Heart right ventricle (tissue), 16 donors: ENCODE results near the gene CMSS1. TPM values are rescaled to one million over a fixed set of nuclear protein-coding genes. Genes with fewer than 3 reads are reported as not detected.

Experiments
- ATAC-seq, 8 donors: fragments of 200-7000 bp; cut with Tn5 transposase; one replicate each; pipeline ENCODE4 v1.9.1; 2020; ENCODE audit warnings: mild to moderate bottlenecking in 8 of 8, moderate library complexity in 8 of 8, moderate number of reproducible peaks in 1 of 8
- DNase-seq, 2 donors: peaks; one replicate each; pipeline ENCODE4 v3.0.0-alpha.2; 2020
- H3K27ac ChIP-seq, 10 donors: fragments of 200-600 bp; sonication (generic) in 2 of 10; one replicate each; pipeline versions ENCODE4 v1.5.0 to v1.8.0; 2020 to 2022; ENCODE audit warnings: mild to moderate bottlenecking in 3 of 10
- H3K27me3 ChIP-seq, 7 donors: fragments of 200-600 bp; one replicate each; pipeline ENCODE4 v1.8.0; 2021 to 2022; ENCODE audit warnings: mild to moderate bottlenecking in 2 of 7
- H3K36me3 ChIP-seq, 9 donors: fragments of 200-600 bp; sonication (generic) in 1 of 9; one replicate each; pipeline versions ENCODE4 v1.5.0 to v1.8.0; 2020 to 2022; ENCODE audit warnings: mild to moderate bottlenecking in 2 of 9
- H3K4me1 ChIP-seq, 9 donors: fragments of 200-600 bp; sonication (generic) in 1 of 9; one replicate each; pipeline versions ENCODE4 v1.5.0 to v1.8.0; 2020 to 2022; ENCODE audit warnings: mild to moderate bottlenecking in 4 of 9
- H3K4me3 ChIP-seq, 10 donors: fragments of 200-600 bp; sonication (generic) in 2 of 10; one replicate each; pipeline versions ENCODE4 v1.5.0 to v1.8.0; 2020 to 2022; ENCODE audit warnings: mild to moderate bottlenecking in 7 of 10, moderate library complexity in 2 of 10
- H3K9me3 ChIP-seq, 11 donors: fragments of 200-600 bp in 10 of 11; sonication (generic) in 2 of 11; one replicate each; pipeline versions ENCODE4 v1.5.0 to v1.8.0; 2013 to 2022; ENCODE audit warnings: mild to moderate bottlenecking in 2 of 11, control low read depth in 1 of 11, moderate library complexity in 1 of 11
- WGBS, 2 donors: extraction: QIAGEN DNeasy Blood & Tissue Kit; methylation state at CpG; one replicate each; pipeline ENCODE4 v1.1.7; 2013; ENCODE audit warnings: inconsistent platforms in 1 of 2; 5-methylcytosine and 5-hydroxymethylcytosine counted together
- intact Hi-C, 10 donors: fragments of 100-400 bp; cut with DNase I; formaldehyde crosslinking; loops; one replicate each; pipeline versions ENCODE4 v1.11.1 to v1.14.2; 2022
- polyA plus RNA-seq, 2 donors: library from polyadenylated mRNA; stranded (reverse); fragments of 200-250 nt; gene quantifications; one replicate each; pipeline ENCODE4 v1.2.3, GENCODE V29; 2013
- total RNA-seq, 10 donors: library from RNA; stranded (reverse); fragmentation: NEBNext Ultra II Directional in 3 of 10; extraction: Animal tissue kit (Norgen Biotek cat#: 25700) in 3 of 10; gene quantifications; one replicate each; pipeline versions ENCODE4 v1.2.1 to v1.2.4, GENCODE V29; 2021 to 2023
- TF ChIP-seq, protein P1 (sequence below), 9 donors: fragments of 200-600 bp; sonication (generic) in 2 of 9; IDR thresholded peaks; one replicate each; pipeline versions ENCODE4 v1.5.0 to v1.8.0; 2021 to 2022; ENCODE audit warnings: antibody characterized with exemption in 9 of 9, mild to moderate bottlenecking in 5 of 9, moderate library complexity in 1 of 9
- donor health status: Arrhythmogenic right ventricular cardiomyopathy.
- donor health status: ischemic (EF 13 %, LVEDD 7.1; RV severe dilation, severe dysfunction).
- donor health status: healthy with polysubstance abuse.
- donor health status: DM: no; HTN: yes; CAD: no.
- donor health status: DM: no; HTN: no; CAD: no.
- donor health status: ischemic (EF 25% LVEDD 6.9; RV normal size, moderate dysfunction).
- donor health status: ischemic (EF 25% LVEDD 5.7; RV mildly dilated, moderate dysfunction).
- donor health status: healthy.
- donor health status: DM: yes; HTN: yes; CAD: no.
- donor health status: Ischemic cardiomyopathy.
- donor health status: ischemic (EF 35%, LVEDD 5.7; RV mildly dilated, moderate dysfunction).
- donor health status: nonischemic (EF 11% LVEDD 7.7; RV severe dilation, severe dysfunction).
- donor health status: DM: yes; HTN: yes; CAD: no.
- donor health status: PGD.
- donor health status: ischemic (EF 29% LVEDD 5.4; RV normal size, mild dysfunction).
- donor health status: nonischemic (EF 23%, LVEDD 6.1; RV moderate dilation, normal function).

CMSS1 gene
- total and polyA plus RNA-seq, 12 donors: 24.6 to 45.4 (median 34.6) TPM

DNA sequence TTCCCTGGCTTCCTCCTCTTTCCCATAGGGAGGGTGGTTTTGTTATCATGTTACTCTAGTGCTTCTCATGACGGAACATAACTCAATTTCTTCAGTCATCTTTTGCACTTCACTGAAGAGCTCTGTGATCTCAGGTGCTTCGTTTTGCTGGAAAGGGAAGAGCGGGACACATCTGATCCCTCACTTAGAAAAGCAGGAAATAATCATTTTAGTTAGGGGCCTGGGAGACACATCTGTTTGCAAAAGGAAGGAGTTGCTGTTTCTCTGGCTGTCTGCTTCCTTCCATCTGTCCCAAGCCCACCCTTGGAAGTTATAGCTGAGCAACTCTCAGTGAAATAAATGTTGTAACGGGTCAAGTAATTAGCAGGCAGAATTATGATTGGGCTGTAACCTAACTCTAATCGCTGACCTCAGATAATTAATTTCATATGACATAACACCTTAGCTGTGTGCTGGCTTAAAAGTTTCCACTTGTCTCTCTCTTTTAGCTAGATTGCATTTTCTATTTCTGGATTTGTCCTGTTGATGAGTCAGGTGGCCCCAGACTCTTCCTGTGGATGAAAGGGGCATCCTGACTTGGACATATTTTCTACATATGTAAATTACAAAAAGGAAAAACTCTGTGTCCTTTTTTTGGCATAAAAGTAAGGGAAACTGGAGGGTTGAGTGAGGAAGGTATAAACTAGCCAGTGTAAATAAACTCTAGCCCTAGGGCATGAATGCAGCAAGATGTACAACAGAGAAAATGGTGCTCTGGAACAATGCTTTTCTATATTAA is 307.7 kb downstream of the CMSS1 start:
- TF ChIP-seq, protein P1, sequence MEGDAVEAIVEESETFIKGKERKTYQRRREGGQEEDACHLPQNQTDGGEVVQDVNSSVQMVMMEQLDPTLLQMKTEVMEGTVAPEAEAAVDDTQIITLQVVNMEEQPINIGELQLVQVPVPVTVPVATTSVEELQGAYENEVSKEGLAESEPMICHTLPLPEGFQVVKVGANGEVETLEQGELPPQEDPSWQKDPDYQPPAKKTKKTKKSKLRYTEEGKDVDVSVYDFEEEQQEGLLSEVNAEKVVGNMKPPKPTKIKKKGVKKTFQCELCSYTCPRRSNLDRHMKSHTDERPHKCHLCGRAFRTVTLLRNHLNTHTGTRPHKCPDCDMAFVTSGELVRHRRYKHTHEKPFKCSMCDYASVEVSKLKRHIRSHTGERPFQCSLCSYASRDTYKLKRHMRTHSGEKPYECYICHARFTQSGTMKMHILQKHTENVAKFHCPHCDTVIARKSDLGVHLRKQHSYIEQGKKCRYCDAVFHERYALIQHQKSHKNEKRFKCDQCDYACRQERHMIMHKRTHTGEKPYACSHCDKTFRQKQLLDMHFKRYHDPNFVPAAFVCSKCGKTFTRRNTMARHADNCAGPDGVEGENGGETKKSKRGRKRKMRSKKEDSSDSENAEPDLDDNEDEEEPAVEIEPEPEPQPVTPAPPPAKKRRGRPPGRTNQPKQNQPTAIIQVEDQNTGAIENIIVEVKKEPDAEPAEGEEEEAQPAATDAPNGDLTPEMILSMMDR (IDR thresholded peaks at IDR 0.05): no peak
- H3K27ac ChIP-seq: peak overlapping the region in 7 of 10 donors; percentile 10 to 75 (median 63)
- H3K9me3 ChIP-seq: no peaks in the 10 kb centered on the region
- intact Hi-C loops: no loop called here
- WGBS, 2 donors: 50 to 52% methylated on average over 5 of the region's 5 CpGs
- ATAC-seq: peak in 7 of 8 donors; percentile 36 to 78 (median 65)
- H3K36me3 ChIP-seq: no peaks in the 10 kb centered on the region
- no peaks in the 10 kb centered on the region for H3K27me3 ChIP-seq
- no peak for DNase-seq
- no peak overlapping the region for H3K4me3 ChIP-seq
- H3K4me1 ChIP-seq: peaks cover 13 to 52% (median 28%) of the 10 kb centered on the region in 9 donors

DNA sequence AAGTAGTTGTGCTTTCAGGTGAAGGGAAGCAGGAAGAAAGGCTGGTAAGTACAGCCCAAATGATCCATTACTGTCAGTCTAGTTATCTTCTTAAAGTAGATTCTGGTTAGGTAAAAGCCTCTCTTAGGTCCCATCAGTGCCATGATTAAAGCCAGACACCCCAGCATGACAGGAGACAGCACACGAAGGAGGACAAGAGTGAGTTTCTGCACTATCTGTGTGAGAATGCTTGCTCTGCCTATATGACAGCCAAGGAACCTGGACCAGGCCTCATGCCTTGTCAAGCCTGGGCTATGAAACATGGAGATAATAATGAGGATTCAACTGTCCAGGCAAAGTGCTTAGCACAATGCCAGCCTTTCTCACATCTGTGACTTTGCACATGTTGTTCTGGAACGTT is 310.1 kb downstream of the CMSS1 start:
- H3K4me1 ChIP-seq: peaks cover 13 to 51% (median 28%) of the 10 kb centered on the region in 9 donors
- H3K4me3 ChIP-seq: no peak overlapping the region
- no peak for DNase-seq
- TF ChIP-seq, protein P1 (IDR thresholded peaks at IDR 0.05): no peak
- WGBS, 2 donors: 40 to 42% methylated on average over 2 of the region's 2 CpGs
- H3K27me3 ChIP-seq: no peaks in the 10 kb centered on the region
- peak overlapping the region in 5 of 10 donors; percentile 7 to 52 (median 18) for H3K27ac ChIP-seq
- no peaks in the 10 kb centered on the region for H3K9me3 ChIP-seq
- intact Hi-C loops: no loop called here
- H3K36me3 ChIP-seq: no peaks in the 10 kb centered on the region
- ATAC-seq: peak in 1 of 8 donors; percentile 59

DNA sequence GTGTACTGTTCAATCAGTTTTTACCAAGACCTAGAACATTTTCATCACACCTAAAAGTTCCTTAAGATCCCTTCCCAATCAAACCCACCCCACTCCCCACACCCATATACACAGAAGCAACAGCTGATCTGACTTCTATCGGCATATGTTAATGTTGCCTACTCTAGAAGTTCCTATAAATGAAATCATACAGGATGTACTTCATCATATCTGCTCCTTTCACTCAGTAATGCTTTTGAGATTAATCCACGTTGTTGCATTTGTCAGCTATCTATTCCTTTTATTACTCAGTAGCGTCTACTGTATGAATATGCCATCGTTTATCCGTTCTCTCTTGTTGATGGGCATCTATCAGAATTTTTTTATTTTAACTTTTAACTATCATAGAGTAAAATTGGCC is 310.9 kb downstream of the CMSS1 start:
- ATAC-seq (no peak), DNase-seq (no peak)
- intact Hi-C loops: no loop called here
- H3K4me1 ChIP-seq: peaks cover 13 to 47% (median 28%) of the 10 kb centered on the region in 9 donors
- WGBS, 2 donors: 64 to 68% methylated on average over 5 of the region's 5 CpGs
- H3K27ac ChIP-seq: no peak overlapping the region
- H3K9me3 ChIP-seq: no peaks in the 10 kb centered on the region
- no peak overlapping the region for H3K4me3 ChIP-seq
- no peaks in the 10 kb centered on the region for H3K27me3 ChIP-seq
- no peaks in the 10 kb centered on the region for H3K36me3 ChIP-seq
- TF ChIP-seq, protein P1 (IDR thresholded peaks at IDR 0.05): no peak

DNA sequence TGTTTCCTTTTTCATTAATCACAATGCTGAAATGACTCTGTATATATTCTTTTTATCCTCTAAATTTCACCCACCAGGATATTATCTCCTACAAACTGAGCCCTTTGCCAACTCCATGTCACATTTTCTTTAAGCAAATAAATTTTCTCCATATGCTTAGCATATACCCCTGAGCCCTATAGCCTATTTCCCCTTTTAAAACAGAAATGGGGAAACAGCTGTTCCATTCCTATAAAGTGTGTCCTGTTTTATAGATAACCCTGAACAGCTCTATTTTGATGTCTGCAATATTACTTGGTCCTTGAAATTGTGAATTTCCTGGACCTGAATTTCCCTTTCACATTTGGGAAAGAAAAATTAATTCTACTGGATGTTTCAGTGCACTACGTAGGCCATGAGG is 312.3 kb downstream of the CMSS1 start:
- Histone ChIP-seq H3K27ac (peak overlapping the region in 1 of 10 donors; percentile 17), H3K4me1 (peaks cover 5 to 34% (median 15%) of the 10 kb centered on the region in 9 donors), H3K36me3 (no peaks in the 10 kb centered on the region), H3K4me3 (no peak overlapping the region), H3K27me3 (no peaks in the 10 kb centered on the region), H3K9me3 (no peaks in the 10 kb centered on the region)
- WGBS, 2 donors: 67 to 69% methylated on average over 1 of the region's 1 CpG
- TF ChIP-seq, protein P1 (IDR thresholded peaks at IDR 0.05): no peak
- intact Hi-C loops: no loop called here
- ATAC-seq (no peak), DNase-seq (no peak)
